A673 (cell line): ENCODE results near the gene ST6GALNAC2.

Source experiments
- CTCF ChIP-seq: fragments of 300-800, 200-600 bp; sonication (generic); conservative IDR thresholded peaks from 2 replicates; pipeline ENCODE4 v1.5.1; 2017; ENCODE audit warnings: low read depth, mild to moderate bottlenecking, antibody characterized with exemption, low read length, moderate library complexity, mixed read lengths
- EZH2 ChIP-seq: fragments of 200-600 bp; sonication (generic); IDR thresholded peaks from 2 replicates; pipeline ENCODE4 v1.6.1; 2017; ENCODE audit warnings: borderline replicate concordance, low read depth, mild to moderate bottlenecking, mixed read lengths, antibody characterized with exemption, low read length; ENCODE audit not compliant: poor library complexity, severe bottlenecking

DNA sequence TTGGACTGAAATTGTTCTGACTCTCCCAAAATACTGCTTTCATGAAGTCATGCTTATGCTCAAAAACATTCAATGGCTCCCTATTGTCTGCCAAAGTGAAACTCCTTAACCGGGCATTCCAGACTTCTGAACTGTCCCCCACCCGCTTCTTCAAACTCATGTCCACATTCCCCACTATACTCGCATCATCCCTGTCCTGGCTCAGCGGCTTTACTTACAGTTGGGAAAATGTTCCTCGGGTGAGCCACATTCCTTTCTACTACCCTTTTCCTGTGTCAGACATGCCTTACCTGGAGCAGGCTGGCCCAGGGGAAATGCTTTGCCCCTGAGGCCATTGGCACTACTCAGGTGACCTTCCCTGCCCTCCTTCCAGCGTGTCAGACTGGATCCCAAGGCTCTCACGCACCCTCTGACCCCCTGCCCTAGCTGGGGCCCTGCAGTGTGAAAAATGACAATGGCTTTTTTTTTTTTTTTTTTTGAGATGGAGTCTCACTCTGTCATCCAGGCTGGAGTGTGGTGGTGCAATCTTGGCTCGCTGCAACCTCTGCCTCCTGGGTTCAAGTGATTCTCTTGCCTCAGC is 53.5 kb downstream of the ST6GALNAC2 start:
- TF ChIP-seq CTCF (no peak), EZH2 (no peak)
